IMR-90 (cell line): ENCODE results near the gene GJC1. TPM values are rescaled to one million over a fixed set of nuclear protein-coding genes. Genes with fewer than 3 reads are reported as not detected.

Experiments
- ATAC-seq: fragments of 200-7000 bp; cut with Tn5 transposase; 2 replicates; pipeline ENCODE4 v1.9.1; 2020; ENCODE audit warnings: low read depth, mild to moderate bottlenecking, moderate library complexity
- BruUV-seq: library from RNA; stranded (reverse); fragments of 400-500 nt; replicated peaks from 2 replicates; lab custom pipeline; 2021; lab: Mats Ljungman, UMichigan
- CTCF ChIA-PET: fragments of 300-600 bp; formaldehyde crosslinking; extraction: SDS; loops from one replicate; lab custom pipeline; 2021; ENCODE audit warnings: antibody characterized with exemption; lab: Yijun Ruan, JAX
- POLR2A ChIA-PET: fragments of 300-600 bp; sonication (Branson Sonifier 250); formaldehyde crosslinking; loops from one replicate; lab custom pipeline; 2022; ENCODE audit warnings: antibody characterized with exemption; ENCODE audit not compliant: unreplicated experiment; lab: Charles Lee
- DNase-seq: peaks from one replicate; pipeline ENCODE4 v3.0.0; 2013
- H2AFZ ChIP-seq: replicated peaks from 2 replicates; pipeline ENCODE3; 2013; ENCODE audit warnings: low read length, mild to moderate bottlenecking; ENCODE audit not compliant: poor library complexity
- H2AK5ac ChIP-seq: 2 replicates; pipeline ENCODE4 v1.6.1; 2013; ENCODE audit warnings: low read depth, low read length, inconsistent platforms
- H2AK9ac ChIP-seq: replicated peaks from 2 replicates; pipeline ENCODE3; 2013; ENCODE audit warnings: mild to moderate bottlenecking, low read depth, low read length, moderate library complexity; ENCODE audit not compliant: poor library complexity
- H2BK120ac ChIP-seq: 2 replicates; pipeline ENCODE4 v1.6.1; 2013; ENCODE audit warnings: low read depth, low read length, inconsistent platforms
- H2BK15ac ChIP-seq: 3 replicates; pipeline ENCODE4 v1.6.1; 2013; ENCODE audit warnings: low read depth, low read length, inconsistent platforms
- H2BK20ac ChIP-seq: 2 replicates; pipeline ENCODE4 v1.6.1; 2013; ENCODE audit warnings: low read depth, mild to moderate bottlenecking, inconsistent platforms, low read length, moderate library complexity
- H2BK5ac ChIP-seq: 2 replicates; pipeline ENCODE4 v1.6.1; 2013; ENCODE audit warnings: mild to moderate bottlenecking, low read depth, low read length, inconsistent platforms; ENCODE audit not compliant: poor library complexity, severe bottlenecking
- H3K14ac ChIP-seq: replicated peaks from 2 replicates; pipeline ENCODE4 v1.6.1; 2013; ENCODE audit warnings: low read depth, low read length, inconsistent platforms
- H3K18ac ChIP-seq: 2 replicates; pipeline ENCODE4 v1.6.1; 2013; ENCODE audit warnings: low read depth, low read length, control low read depth
- H3K23ac ChIP-seq: 2 replicates; pipeline ENCODE4 v1.6.1; 2013; ENCODE audit warnings: low read depth, low read length, inconsistent platforms
- H3K27ac ChIP-seq: 2 replicates; pipeline ENCODE4 v1.5.1; 2013; ENCODE audit warnings: mild to moderate bottlenecking, control low read depth, low read length; ENCODE audit not compliant: insufficient read depth
- H3K27me3 ChIP-seq: 2 replicates; pipeline ENCODE4 v1.6.1; 2013; ENCODE audit warnings: low read length; ENCODE audit not compliant: control insufficient read depth, insufficient read depth
- H3K36me3 ChIP-seq: 2 replicates; pipeline ENCODE4 v1.6.1; 2013; ENCODE audit warnings: low read length, mixed read lengths; ENCODE audit not compliant: control insufficient read depth, insufficient read depth
- H3K4ac ChIP-seq: 2 replicates; pipeline ENCODE4 v1.6.1; 2013; ENCODE audit warnings: low read depth, low read length, inconsistent platforms
- H3K4me1 ChIP-seq: 2 replicates; pipeline ENCODE4 v1.6.1; 2013; ENCODE audit warnings: low read length, mixed read lengths; ENCODE audit not compliant: control insufficient read depth, insufficient read depth
- H3K4me2 ChIP-seq: 2 replicates; pipeline ENCODE4 v1.6.1; 2013; ENCODE audit warnings: low read depth, mild to moderate bottlenecking, control low read depth, low read length, moderate library complexity
- H3K4me3 ChIP-seq: 2 replicates; pipeline ENCODE4 v1.5.1; 2013; ENCODE audit warnings: low read depth, mild to moderate bottlenecking, control low read depth, low read length, moderate library complexity; ENCODE audit not compliant: insufficient read depth
- H3K56ac ChIP-seq: 2 replicates; pipeline ENCODE4 v1.6.1; 2013; ENCODE audit warnings: low read length, inconsistent platforms; ENCODE audit not compliant: insufficient read depth; ENCODE audit errors: extremely low read depth
- H3K79me1 ChIP-seq, 2 experiments: 2 replicates each; pipeline ENCODE4 v1.6.1; 2013; ENCODE audit warnings: low read length in 2 of 2, inconsistent platforms in 1 of 2, low read depth in 1 of 2
- H3K9ac ChIP-seq: 2 replicates; pipeline ENCODE4 v1.6.1; 2013; ENCODE audit warnings: low read depth, low read length, control low read depth
- H3K9me1 ChIP-seq: 2 replicates; pipeline ENCODE4 v1.6.1; 2013; ENCODE audit warnings: low read length, inconsistent platforms; ENCODE audit not compliant: insufficient read depth
- H3K9me3 ChIP-seq: 2 replicates; pipeline ENCODE4 v1.6.1; 2013; ENCODE audit warnings: low read length; ENCODE audit not compliant: control insufficient read depth, insufficient read depth
- H4K20me1 ChIP-seq: 2 replicates; pipeline ENCODE4 v1.6.1; 2013; ENCODE audit warnings: low read length, inconsistent platforms; ENCODE audit not compliant: insufficient read depth
- H4K5ac ChIP-seq: 2 replicates; pipeline ENCODE4 v1.6.1; 2013; ENCODE audit warnings: mild to moderate bottlenecking, low read depth, low read length, control low read depth
- H4K8ac ChIP-seq, 2 experiments: 2 replicates each; pipeline ENCODE4 v1.6.1; 2013; ENCODE audit warnings: low read depth in 2 of 2, low read length in 2 of 2, control low read depth in 1 of 2, inconsistent platforms in 1 of 2
- H4K91ac ChIP-seq: 2 replicates; pipeline ENCODE4 v1.6.1; 2013; ENCODE audit warnings: low read depth, low read length, inconsistent platforms; ENCODE audit not compliant: insufficient read depth
- BHLHE40 ChIP-seq: fragments of 150-350 bp; IDR thresholded peaks from 2 replicates; pipeline ENCODE4 v1.6.1; 2016; ENCODE audit warnings: mild to moderate bottlenecking, low read depth, low read length
- CEBPB ChIP-seq: IDR thresholded peaks from 2 replicates; pipeline ENCODE4 v1.6.1; 2012; ENCODE audit warnings: low read depth, low read length, improper control_type of control experiment
- CHD1 ChIP-seq: IDR thresholded peaks from 2 replicates; pipeline ENCODE4 v1.6.1; 2012; ENCODE audit warnings: low read depth, low read length, improper control_type of control experiment
- FOS ChIP-seq: fragments of 150-350 bp; IDR thresholded peaks from 2 replicates; pipeline ENCODE4 v1.6.1; 2016; ENCODE audit warnings: low read depth, low read length
- MAFK ChIP-seq: IDR thresholded peaks from 2 replicates; pipeline ENCODE4 v1.6.1; 2012; ENCODE audit warnings: low read depth, low read length, improper control_type of control experiment
- MAZ ChIP-seq: IDR thresholded peaks from 2 replicates; pipeline ENCODE4 v1.6.1; 2012; ENCODE audit warnings: low read depth, mild to moderate bottlenecking, low read length, improper control_type of control experiment, moderate library complexity, borderline replicate concordance
- MXI1 ChIP-seq: IDR thresholded peaks from 2 replicates; pipeline ENCODE4 v1.6.1; 2012; ENCODE audit warnings: low read depth, mild to moderate bottlenecking, low read length, moderate library complexity, borderline replicate concordance
- NFE2L2 ChIP-seq: fragments of 150-350 bp; IDR thresholded peaks from 2 replicates; pipeline ENCODE4 v1.6.1; 2016; ENCODE audit warnings: low read depth, mild to moderate bottlenecking, low read length
- POLR2A ChIP-seq: IDR thresholded peaks from 2 replicates; pipeline ENCODE4 v1.6.1; 2012; ENCODE audit warnings: mild to moderate bottlenecking, low read depth, low read length
- RAD21 ChIP-seq: IDR thresholded peaks from 2 replicates; pipeline ENCODE4 v1.6.1; 2012; ENCODE audit warnings: low read length, improper control_type of control experiment
- RCOR1 ChIP-seq: IDR thresholded peaks from 2 replicates; pipeline ENCODE4 v1.6.1; 2012; ENCODE audit warnings: mild to moderate bottlenecking, low read length, improper control_type of control experiment; ENCODE audit not compliant: insufficient replicate concordance
- RFX5 ChIP-seq: IDR thresholded peaks from 2 replicates; pipeline ENCODE4 v1.8.0; 2012; ENCODE audit warnings: low read depth, mild to moderate bottlenecking, low read length, moderate library complexity
- SMC3 ChIP-seq: fragments of 150-350 bp; IDR thresholded peaks from 2 replicates; pipeline ENCODE4 v1.6.1; 2016; ENCODE audit warnings: low read depth, mild to moderate bottlenecking, antibody characterized with exemption, low read length, moderate library complexity
- WGBS, 2 experiments: methylation state at CpG; one replicate each; pipeline versions ENCODE4 v1.1.5 to v1.1.7; 2013; ENCODE audit warnings: missing lambda C conversion rate in 2 of 2; ENCODE audit not compliant: insufficient read length in 1 of 2; ENCODE audit errors: extremely low coverage in 2 of 2; 5-methylcytosine and 5-hydroxymethylcytosine counted together
- dilution Hi-C: fragments of 300-500 bp; cut with HindIII; formaldehyde crosslinking; loops from one replicate; pipeline ENCODE4 v1.14.3; 2018; ENCODE audit warnings: low sequenced_read_pairs; ENCODE audit not compliant: unreplicated experiment
- in situ Hi-C: fragments of 300-500 bp; cut with MboI; formaldehyde crosslinking; loops from 3 replicates; pipeline ENCODE4 v1.14.3; 2019; ENCODE audit warnings: low sequenced_read_pairs, inconsistent platforms, mixed read lengths
- intact Hi-C: fragments of 100-400 bp; cut with micrococcal nuclease; formaldehyde crosslinking; loops from 2 replicates; pipeline ENCODE4 v1.10.0; 2022
- polyA plus RNA-seq, 3 experiments: library from polyadenylated mRNA; depleted of rRNA; stranded (reverse); fragments of >200 nt; gene quantifications; 2 replicates each; pipeline ENCODE4 v1.2.3, GENCODE V29; 2012; ENCODE audit warnings: low replicate concordance in 1 of 3
- total RNA-seq: library from RNA; depleted of rRNA; stranded (reverse); fragments of >200 nt; gene quantifications from 2 replicates; pipeline ENCODE4 v1.2.3, GENCODE V29; 2012
- TF ChIP-seq, protein P1 (sequence below): fragments of 150-350 bp; IDR thresholded peaks from 2 replicates; pipeline ENCODE4 v1.6.1; 2017; ENCODE audit warnings: mild to moderate bottlenecking, antibody characterized with exemption, low read length, low read depth
- TF ChIP-seq, protein P2 (sequence below): fragments of 150-350 bp; IDR thresholded peaks from 2 replicates; pipeline ENCODE4 v1.6.1; 2016; ENCODE audit warnings: low read depth, mild to moderate bottlenecking, low read length, moderate library complexity, borderline replicate concordance
- TF ChIP-seq, protein P3 (sequence below): conservative IDR thresholded peaks from 2 replicates; pipeline ENCODE4 v1.5.1; 2012; ENCODE audit warnings: mild to moderate bottlenecking, low read depth, low read length, improper control_type of control experiment

The GJC1 gene
- total and polyA plus RNA-seq, 2 of the 4 experiments (the other 2 are of a cell fraction), result 23.9 to 69.7 TPM

DNA sequence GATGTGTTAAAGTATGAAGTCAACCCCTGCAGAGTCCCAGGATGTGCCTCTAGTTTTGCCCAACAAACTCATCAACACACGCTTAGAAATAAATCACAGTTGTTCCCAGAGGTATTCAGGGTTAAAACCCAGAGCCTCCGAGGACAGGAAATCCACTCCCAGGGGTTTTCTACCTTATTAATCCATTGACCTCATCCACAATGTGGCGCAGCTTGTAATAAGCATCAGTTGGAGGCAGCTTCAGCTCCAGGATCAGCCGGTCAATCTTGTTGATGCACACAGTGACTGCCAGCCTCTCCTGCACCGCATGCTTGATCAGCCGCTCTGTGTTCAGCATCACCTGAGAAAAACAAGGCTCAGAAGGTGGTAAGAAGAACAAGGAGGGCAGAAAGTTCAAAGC is 45.7 kb upstream of the GJC1 start:
- no peak overlapping the region for H4K5ac ChIP-seq
- H3K4me3 ChIP-seq, result no peak overlapping the region
- no peak overlapping the region for H4K8ac ChIP-seq
- H3K9me3 ChIP-seq, result no peaks in the 10 kb centered on the region
- BruUV-seq, result no TSS peak
- H2BK120ac ChIP-seq, result no peak overlapping the region
- intact Hi-C loops (no loop called here), dilution Hi-C loops (no loop called here), in situ Hi-C loops (no loop called here)
- no peak for DNase-seq
- H2BK5ac ChIP-seq, result no peak overlapping the region
- no peak overlapping the region for H2BK20ac ChIP-seq
- H3K4me2 ChIP-seq, result no peak overlapping the region
- TF ChIP-seq NFE2L2 (no peak), MAZ (no peak), POLR2A (no peak), MAFK (no peak), SMC3 (no peak), CHD1 (no peak), CEBPB (no peak), RAD21 (no peak), BHLHE40 (no peak), MXI1 (no peak), RCOR1 (no peak), RFX5 (no peak), FOS (no peak)
- TF ChIP-seq, protein P1, sequence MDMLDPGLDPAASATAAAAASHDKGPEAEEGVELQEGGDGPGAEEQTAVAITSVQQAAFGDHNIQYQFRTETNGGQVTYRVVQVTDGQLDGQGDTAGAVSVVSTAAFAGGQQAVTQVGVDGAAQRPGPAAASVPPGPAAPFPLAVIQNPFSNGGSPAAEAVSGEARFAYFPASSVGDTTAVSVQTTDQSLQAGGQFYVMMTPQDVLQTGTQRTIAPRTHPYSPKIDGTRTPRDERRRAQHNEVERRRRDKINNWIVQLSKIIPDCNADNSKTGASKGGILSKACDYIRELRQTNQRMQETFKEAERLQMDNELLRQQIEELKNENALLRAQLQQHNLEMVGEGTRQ, result no peak
- TF ChIP-seq, protein P2, sequence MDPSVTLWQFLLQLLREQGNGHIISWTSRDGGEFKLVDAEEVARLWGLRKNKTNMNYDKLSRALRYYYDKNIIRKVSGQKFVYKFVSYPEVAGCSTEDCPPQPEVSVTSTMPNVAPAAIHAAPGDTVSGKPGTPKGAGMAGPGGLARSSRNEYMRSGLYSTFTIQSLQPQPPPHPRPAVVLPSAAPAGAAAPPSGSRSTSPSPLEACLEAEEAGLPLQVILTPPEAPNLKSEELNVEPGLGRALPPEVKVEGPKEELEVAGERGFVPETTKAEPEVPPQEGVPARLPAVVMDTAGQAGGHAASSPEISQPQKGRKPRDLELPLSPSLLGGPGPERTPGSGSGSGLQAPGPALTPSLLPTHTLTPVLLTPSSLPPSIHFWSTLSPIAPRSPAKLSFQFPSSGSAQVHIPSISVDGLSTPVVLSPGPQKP, result no peak
- TF ChIP-seq, protein P3, sequence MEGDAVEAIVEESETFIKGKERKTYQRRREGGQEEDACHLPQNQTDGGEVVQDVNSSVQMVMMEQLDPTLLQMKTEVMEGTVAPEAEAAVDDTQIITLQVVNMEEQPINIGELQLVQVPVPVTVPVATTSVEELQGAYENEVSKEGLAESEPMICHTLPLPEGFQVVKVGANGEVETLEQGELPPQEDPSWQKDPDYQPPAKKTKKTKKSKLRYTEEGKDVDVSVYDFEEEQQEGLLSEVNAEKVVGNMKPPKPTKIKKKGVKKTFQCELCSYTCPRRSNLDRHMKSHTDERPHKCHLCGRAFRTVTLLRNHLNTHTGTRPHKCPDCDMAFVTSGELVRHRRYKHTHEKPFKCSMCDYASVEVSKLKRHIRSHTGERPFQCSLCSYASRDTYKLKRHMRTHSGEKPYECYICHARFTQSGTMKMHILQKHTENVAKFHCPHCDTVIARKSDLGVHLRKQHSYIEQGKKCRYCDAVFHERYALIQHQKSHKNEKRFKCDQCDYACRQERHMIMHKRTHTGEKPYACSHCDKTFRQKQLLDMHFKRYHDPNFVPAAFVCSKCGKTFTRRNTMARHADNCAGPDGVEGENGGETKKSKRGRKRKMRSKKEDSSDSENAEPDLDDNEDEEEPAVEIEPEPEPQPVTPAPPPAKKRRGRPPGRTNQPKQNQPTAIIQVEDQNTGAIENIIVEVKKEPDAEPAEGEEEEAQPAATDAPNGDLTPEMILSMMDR, result no peak
- no peaks in the 10 kb centered on the region for H3K27me3 ChIP-seq
- no peak overlapping the region for H2AK9ac ChIP-seq
- peaks cover 0 to 21% of the 10 kb centered on the region in 2 experiments; a peak in 2 of 4 replicates for H3K79me1 ChIP-seq
- H3K9ac ChIP-seq, result no peak overlapping the region
- no peak overlapping the region for H2BK15ac ChIP-seq
- no peak overlapping the region for H3K23ac ChIP-seq
- H3K4me1 ChIP-seq, result no peaks in the 10 kb centered on the region
- H3K14ac ChIP-seq, result no peak overlapping the region
- peaks cover 49% of the 10 kb centered on the region for H3K36me3 ChIP-seq
- no peak overlapping the region for H2AFZ ChIP-seq
- H4K91ac ChIP-seq, result no peak overlapping the region
- H2AK5ac ChIP-seq, result no peak overlapping the region
- WGBS, 2 experiments, result 83% methylated on average over 1 of the region's 6 CpGs; no CpG with 5 or more reads in 1 of the 2 experiments
- no peak overlapping the region for H3K18ac ChIP-seq
- H4K20me1 ChIP-seq, result no peaks in the 10 kb centered on the region
- ChIA-PET CTCF (no interaction called here), POLR2A (no interaction called here)
- ATAC-seq, result no peak
- no peak overlapping the region for H3K56ac ChIP-seq
- no peaks in the 10 kb centered on the region for H3K9me1 ChIP-seq
- H3K4ac ChIP-seq, result no peak overlapping the region
- H3K27ac ChIP-seq, result no peak overlapping the region
